CD4-positive, alpha-beta T cell treated with Interleukin-4 for 1 hour (primary cell): ENCODE data around the gene YAP1.

Source experiments
- DNase-seq, 2 donors: peaks; one replicate each; pipeline ENCODE4 v3.0.0-alpha.2; 2020 to 2022

Gene YAP1

GRCh38 chr11:102202972-102203371 is 92.7 kb downstream of the YAP1 start:
- no peak for DNase-seq

GRCh38 chr11:102204174-102204573 is 93.9 kb downstream of the YAP1 start:
- DNase-seq, result no peak

DNA sequence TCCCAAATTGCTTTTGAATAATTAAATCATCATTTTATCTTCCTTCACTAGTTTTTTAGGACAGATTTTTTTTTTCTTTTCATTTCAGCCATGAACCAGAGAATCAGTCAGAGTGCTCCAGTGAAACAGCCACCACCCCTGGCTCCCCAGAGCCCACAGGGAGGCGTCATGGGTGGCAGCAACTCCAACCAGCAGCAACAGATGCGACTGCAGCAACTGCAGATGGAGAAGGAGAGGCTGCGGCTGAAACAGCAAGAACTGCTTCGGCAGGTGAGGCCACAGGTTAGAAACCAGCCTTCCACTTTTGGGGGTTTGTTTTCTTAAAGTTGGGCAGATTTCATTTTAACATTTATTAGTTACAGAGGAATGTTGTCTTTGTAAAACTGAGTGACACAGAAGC is 95.6 kb downstream of the YAP1 start:
- DNase-seq, result no peak

- no peak for DNase-seq
Observed at GRCh38 chr11:102208835-102209234, 98.6 kb downstream of the YAP1 start.

DNA sequence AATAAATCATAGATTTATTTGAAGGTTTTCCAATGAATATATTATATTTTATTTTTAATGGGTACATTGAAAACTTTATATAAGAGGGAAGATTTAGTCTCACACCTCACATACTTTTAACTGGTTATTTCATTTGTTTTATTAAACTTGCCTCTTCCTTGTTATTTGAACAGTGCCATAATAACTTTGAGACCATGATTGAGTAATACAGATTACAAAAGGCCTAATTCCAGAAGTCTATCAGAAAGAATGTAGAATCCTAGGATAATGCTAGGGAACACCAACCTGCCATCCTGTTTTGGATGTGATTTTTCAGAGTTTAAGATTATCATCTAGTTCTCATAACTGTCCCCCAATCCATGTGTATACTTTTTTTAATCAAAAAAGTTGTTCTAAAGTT is 104.4 kb downstream of the YAP1 start:
- DNase-seq, result no peak

DNA sequence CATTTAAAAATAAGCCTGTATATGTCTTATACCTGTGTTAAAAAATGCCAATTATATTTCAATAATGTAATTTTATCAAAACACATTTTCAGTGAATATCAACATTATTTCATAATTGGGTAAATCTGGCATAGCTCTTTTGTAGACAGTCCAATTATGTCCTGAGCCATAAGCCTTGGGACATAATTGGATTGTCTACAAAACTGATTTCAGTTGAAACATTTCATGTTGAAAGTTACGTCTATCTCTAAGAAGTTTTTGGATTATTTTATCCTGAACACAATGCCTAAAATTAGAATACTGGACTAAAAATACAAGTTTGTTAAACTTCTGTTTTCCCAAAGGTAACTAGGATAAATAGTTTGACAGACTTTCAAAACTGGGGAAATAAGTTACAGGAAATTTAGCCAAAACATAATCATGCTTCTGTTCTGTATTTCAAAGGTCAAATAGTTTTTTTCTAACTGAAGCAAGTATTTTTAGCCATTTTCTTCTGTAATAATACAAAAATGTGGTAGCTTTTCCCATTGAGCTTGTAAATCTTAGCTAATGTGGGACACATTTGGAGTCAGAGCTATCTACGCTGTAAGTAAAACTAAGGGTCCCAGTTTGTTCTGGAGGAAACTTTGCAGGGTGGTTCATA is 106.3 kb downstream of the YAP1 start:
- DNase-seq, result no peak

DNA sequence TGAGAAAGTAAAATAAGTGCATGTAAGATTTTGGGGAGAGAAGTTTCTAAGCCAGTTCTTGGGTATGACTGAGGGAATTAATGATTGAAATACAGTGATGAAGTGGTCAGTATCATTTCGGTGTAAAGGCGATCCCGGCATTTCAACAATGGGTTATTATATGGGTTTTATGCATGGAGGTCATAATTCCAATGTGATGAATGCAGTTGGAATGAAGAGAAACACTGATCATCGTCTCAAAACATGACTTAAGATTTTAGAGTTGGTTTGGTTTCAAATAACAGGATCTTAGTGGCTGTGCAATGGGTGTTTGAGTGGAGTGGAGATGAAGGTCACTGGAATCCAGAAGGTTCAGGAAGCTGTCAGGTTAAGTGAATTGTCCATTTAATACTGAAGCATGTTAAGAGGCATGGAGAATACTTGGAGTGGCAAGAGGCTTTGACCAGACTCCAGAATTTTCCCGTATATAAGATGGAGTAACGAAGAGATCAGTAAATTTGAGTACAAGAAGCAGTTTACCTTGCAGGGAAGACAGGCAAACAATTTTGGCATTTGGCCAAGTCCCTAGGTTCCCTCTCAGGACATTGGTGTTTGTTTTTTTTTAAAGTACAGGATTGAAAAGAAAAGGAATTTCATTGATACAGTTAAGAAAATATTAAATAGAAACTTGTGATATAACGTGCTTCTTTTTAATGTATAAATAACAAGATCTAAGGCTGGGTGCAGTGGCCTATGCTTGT is 110.7 kb downstream of the YAP1 start:
- no peak for DNase-seq

GRCh38 chr11:102223859-102224258 is 113.6 kb downstream of the YAP1 start:
- no peak for DNase-seq

GRCh38 chr11:102225689-102226568 is 115.7 kb downstream of the YAP1 start:
- no peak for DNase-seq

GRCh38 chr11:102226702-102227490 is 116.6 kb downstream of the YAP1 start:
- no peak for DNase-seq

- DNase-seq, result no peak
Observed at GRCh38 chr11:102229510-102230123, 119.4 kb downstream of the YAP1 start.

- no peak for DNase-seq
Observed at GRCh38 chr11:102230186-102230585, 119.9 kb downstream of the YAP1 start.

DNA sequence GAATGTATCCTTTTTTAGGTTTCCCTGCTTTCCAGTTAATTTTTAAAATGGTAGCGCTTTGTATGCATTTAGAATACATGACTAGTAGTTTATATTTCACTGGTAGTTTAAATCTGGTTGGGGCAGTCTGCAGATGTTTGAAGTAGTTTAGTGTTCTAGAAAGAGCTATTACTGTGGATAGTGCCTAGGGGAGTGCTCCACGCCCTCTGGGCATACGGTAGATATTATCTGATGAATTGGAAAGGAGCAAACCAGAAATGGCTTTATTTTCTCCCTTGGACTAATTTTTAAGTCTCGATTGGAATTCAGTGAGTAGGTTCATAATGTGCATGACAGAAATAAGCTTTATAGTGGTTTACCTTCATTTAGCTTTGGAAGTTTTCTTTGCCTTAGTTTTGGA is 120.7 kb downstream of the YAP1 start:
- DNase-seq, result no peak

- no peak for DNase-seq
Observed at GRCh38 chr11:102234779-102235439, 124.7 kb downstream of the YAP1 start.

DNA sequence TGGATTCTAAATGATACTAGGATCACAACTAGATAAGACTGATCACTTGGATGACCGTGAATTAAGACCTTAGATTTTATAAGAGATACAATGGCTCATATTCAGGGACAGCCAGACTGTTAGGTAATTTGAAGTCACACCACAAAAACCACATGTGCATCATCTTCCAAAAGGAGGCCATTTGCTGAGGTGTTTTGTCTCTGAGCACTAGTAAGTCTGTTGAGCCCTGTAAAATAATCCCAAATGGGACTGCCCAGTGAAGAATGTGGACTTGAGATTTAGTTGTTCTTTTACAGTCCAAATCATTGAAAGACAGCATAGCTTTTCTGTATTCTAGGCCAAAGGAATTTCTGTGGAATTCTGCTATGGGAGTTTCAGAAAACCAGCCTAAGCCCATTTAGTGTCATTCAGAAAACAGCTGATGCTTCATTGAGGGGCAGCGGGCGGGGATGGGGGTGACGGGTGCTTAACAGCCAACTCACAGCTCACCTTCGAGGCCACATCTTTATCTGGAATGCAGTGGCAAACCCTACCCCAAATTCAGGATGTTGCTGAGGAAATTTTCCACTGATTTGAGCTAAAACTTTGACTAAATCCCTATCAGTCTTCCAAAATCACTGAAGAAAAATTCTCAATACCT is 127.0 kb downstream of the YAP1 start:
- no peak for DNase-seq

DNA sequence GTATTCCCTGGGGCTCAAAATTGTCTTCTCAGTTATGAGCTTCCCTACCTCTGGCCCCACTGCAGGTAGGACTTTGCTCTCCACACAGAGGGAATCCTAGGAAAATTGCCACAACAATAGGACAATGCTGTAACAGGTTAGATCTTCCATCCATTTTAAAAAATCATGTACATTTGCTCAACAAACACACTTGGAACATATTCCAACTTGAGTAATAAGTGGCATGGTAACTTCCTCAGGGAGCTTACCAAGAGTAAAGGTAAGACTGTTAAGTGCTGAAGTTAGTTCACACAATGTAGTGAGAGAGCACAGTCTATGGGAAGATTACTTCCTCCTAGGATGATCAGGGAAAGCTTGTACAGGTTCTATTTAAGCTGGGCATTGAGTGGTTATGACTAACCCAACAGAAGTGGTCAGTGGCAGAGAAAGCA is 128.2 kb downstream of the YAP1 start:
- DNase-seq, result no peak

DNA sequence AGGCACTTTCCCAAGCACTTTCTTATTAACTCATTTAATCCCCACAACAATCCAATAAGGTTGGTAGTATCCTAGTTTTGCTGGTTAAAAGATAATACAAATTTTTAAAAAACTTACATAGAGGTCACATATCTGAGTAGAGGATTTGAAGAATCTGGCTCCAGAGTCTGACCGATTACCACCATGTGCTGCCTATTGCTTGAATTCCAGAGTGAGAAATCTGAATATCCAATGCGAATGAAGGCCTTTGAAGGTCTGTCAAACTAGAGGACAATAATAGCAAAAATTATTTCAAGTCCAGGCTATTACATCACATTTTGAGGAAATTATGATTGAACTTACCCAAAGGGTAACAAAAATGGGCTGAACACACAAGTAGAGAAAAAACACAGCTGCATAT is 129.2 kb downstream of the YAP1 start:
- no peak for DNase-seq

GRCh38 chr11:102239911-102240310 is 129.7 kb downstream of the YAP1 start:
- DNase-seq, result no peak

DNA sequence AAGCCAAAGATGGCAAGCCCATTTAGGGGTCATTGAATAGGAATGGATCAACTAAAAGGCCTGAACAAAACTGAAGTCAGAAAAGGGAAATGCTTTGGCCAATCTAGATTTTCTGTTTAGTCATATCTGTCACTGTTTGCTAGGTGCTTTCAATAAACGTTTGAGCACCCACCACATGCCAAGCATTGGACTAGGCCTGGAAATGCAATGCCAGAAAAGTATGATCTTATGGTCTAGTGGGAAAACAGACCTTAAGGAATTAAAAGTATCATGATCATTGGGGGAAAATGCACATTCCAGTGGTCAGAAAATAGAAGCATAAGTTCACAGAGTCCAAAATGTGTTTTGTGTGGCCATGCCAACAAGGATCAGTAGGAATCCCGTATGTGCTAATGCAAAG is 130.3 kb downstream of the YAP1 start:
- DNase-seq, result no peak

- no peak for DNase-seq
Observed at GRCh38 chr11:102241026-102241425, 130.8 kb downstream of the YAP1 start.

DNA sequence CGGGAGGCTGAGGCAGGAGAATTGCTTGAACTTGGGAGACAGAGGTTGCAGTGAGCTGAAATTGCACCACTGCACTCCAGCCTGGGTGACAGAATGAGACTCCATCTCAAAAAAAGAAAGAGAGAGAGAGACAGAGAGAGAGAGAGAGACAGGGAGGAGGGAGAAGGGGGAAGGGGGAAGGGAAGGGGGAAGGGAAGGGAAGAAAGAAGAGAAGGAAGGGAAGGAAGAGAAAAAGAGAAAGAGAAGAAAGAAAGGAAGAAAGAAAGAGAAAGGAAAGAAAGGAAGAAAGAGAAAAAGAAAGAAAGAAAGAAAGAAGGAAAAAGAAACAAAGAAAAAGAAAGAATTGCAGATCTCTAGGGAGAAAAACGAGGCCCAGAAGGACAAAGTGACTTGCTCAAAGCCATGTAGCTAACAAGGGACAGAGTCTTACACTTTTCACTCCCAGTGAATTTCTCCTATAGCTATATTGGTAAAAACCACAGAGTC is 133.2 kb downstream of the YAP1 start:
- no peak for DNase-seq
